GM18502 (cell line): Measurements from ENCODE around the gene WDR41.
"Not testable (repeated sequence)": the region's sequence is repeated elsewhere in the genome, so short reads cannot be mapped to it uniquely, and the experiment has no call there.

Source experiments
- ATAC-seq: cut with Tn5 transposase; IDR thresholded peaks from one replicate; pipeline ENCODE4 v1.9.1; 2021; ENCODE audit warnings: mild to moderate bottlenecking; ENCODE audit not compliant: unreplicated experiment, poor library complexity

Gene WDR41

GRCh38 chr5:77491783-77492652, at the start of gene WDR41:
Gene WDR41, minus strand, starts transcription at chr5:77492316. Its CDS starts 96 bp downstream, at chr5:77492220.
- ATAC-seq: peak; percentile 90

GRCh38 chr5:77531297-77531696, 39.2 kb upstream of the WDR41 start:
- no peak for ATAC-seq

DNA sequence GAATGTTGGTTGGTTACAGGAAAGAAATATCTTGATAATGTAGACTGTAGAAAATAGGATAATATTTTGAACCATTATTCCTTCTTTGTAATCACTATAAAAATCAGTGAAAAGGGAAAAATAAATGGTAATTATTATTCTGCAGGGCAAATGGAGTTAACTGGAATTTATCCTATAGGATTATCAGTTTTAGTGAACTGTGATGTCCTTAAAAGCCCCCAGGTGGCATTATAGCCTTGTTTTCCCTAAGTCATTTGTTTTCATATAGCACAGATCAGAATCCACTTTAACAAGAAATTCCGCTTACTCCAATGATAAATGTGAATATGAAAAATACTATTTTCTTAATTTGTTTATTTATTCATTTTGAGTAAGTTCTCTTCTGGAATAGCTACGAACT, 26.2 kb upstream of the WDR41 start:
- ATAC-seq: no peak

GRCh38 chr5:77514457-77514856, 22.3 kb upstream of the WDR41 start:
- ATAC-seq: no peak

DNA sequence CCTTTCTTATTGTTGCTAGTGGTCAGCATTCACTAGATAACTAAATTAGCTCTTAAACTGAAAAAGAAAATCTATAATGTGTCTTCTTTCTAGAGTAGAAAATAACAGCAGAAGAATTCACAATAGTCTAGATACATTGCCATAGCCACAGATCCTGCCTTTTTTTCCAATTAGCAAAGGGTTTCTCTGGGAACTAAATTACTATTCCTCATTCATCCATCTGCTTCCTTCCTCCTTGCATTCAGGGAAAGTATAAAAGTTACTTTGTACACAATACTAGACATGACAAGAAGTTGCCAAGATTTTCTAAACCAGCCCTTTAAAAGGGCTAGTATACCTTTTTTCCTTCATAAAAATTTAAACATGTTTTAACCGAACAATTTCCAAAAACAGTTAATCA, 21.2 kb upstream of the WDR41 start:
- ATAC-seq: no peak

DNA sequence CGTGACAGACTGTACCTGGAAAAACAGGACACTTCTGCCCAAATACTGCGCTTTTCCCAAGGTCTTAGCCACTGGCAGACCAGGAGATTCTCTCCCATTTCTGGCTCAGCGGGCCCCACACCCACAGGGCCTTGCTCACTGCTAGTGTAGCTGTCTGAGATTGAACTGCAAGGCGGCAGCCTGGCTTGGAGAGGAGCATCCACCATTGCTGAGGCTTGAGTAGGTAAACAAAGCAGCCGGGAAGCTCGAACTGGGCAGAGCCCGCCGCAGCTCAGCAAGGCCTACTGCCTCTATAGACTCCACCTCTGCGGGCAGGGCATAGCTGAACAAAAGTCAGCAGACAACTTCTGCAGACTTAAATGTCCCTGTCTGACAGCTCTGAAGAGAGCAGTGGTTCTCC, 9.0 kb upstream of the WDR41 start:
- not testable (repeated sequence) for ATAC-seq

DNA sequence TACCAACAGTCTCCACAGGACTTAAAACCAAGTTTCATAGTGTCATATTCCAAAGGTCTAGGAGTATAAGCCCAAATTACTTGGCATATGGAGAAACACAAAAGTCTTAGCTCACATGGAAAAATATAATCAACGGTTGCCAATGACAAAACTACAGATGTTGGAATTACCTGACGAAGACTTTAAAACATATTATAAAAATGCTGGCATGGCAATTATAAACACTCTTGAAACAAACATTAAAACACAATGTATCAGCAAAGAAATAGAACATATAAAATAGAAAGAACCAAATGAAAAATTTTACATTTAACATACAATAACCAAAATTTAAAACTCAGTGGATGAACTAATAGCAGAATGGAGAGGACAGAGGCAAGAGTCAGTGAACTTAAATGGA, 7.9 kb upstream of the WDR41 start:
- ATAC-seq: no peak

- ATAC-seq: no peak
Measured at GRCh38 chr5:77499441-77499840, 7.3 kb upstream of the WDR41 start.

GRCh38 chr5:77498952-77499351, 6.8 kb upstream of the WDR41 start:
- ATAC-seq: no peak

DNA sequence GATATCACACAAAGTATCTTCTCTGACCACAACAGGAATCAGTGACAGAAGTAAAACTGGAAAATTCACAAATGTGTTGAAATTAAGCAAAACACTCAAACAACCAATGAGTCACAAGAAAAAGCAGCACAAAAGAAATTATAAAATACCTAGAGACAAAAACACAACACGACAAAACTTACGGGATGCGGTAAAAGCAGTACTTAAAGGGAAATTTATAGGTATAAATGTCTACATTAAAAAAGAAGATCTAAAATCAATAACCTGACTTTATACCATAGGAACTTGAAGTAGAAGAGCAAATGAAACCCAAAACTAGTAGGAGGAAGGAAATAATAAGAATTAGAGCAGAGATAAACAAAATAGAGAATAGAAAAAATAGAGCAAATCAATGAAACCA, 2.8 kb upstream of the WDR41 start:
- no peak for ATAC-seq

DNA sequence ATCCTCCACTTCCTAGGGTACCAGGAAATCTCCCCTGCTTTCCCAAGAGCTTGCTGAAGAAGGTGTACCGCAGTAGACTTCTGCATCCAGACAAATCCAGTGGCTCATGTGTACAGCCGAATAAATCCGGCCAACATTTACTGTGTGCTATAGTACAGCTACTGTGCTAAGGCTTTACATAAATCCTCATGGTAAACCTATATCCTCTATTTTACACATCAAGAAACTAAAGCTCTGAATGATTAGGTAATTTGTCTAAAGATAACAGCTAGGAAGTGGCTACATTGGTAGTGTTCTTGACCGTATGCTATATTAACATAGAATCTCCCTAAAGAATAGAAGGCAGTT, 511 bp upstream of the WDR41 start:
- peak; percentile 13 for ATAC-seq

- not testable (repeated sequence) for ATAC-seq
Measured at GRCh38 chr5:77490741-77491344, 1.3 kb downstream of the WDR41 start.

DNA sequence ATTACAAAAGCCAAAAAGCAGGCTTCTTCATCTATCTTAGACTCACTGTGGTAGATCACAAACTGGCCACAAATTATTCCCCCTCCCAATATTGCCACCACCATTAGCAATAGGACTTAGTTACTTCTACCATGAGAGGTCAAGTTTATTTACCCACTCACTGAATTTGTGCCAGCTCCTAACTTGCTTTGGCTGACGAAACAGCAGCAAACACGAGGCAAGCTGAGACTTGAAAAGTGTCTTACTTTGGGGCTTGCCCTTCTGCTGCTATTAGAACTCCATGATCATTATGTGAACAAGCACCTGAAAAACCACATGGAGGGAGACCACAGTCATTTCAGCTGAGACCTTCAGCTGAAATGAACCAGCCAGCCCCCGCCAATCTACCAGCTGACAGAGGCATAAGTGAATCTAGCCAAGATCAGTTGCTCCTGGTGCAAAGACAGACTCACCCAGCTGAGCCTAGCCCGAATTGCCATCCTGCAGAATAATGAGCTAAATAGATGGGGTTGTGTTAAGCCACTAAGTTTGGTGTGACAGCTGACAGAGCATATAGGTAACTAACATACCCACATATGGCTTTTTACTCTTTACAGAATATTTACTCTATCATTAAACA, 5.7 kb downstream of the WDR41 start:
- no peak for ATAC-seq

DNA sequence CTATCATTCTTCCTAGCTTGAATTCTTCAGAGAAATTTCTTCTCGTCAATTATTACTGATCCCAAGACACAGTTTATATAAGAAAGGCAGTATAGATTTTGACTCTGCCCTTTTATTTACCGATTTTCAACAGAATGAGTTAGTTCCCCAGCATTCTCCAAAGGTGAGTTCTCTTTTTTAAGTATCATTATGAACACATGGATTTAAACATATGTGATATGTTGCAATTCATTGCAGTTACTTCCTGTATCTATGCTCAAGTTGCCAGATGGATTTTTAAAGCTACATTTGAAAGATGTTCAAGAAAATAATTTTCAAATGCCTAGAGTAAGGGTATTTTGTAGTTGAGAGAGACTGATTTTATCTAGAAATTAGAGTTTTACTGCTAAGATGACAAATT, 8.4 kb downstream of the WDR41 start:
- ATAC-seq: no peak

- not testable (repeated sequence) for ATAC-seq
Measured at GRCh38 chr5:77475041-77475440, 17.1 kb downstream of the WDR41 start.

- not testable (repeated sequence) for ATAC-seq
Measured at GRCh38 chr5:77468875-77469274, 23.2 kb downstream of the WDR41 start.

- no peak for ATAC-seq
Measured at GRCh38 chr5:77463905-77464304, 28.2 kb downstream of the WDR41 start.

DNA sequence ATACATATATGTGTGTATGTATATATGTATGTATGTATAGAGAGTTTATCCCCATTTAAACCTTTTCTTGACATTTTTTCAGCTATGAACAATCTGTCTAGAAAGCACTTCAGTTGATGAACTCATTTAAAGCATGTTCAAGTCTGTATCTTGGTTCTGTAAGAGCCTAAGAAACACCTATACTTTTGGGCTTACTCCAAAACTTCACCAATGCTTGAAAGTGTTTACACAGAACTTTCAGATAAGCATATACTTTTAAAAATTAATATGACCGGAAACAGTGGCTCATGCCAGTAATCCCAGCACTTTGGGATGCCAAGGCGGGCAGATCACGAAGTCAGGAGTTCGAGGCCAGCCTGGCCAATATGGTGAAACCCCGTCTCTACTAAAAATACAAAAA, 30.8 kb downstream of the WDR41 start:
- ATAC-seq: no peak

DNA sequence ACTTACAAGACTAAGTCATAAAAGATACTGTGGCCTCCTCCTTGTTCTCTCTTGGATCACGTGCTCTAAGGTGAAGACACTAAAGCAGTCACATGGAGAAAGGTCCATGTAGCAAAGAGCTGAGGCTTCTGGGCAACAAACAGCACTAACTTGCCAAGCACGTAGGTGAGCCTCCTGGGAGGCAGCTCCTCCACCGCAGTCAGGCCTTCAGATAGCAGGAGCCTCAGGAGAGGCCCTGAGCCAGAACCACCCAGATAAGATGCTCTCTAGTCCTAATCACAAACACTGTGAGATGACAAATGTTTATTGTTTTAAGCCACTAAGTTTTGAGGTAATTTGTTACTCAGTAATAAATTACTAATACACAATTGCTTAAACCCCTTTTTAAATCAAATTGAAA, 38.0 kb downstream of the WDR41 start:
- no peak for ATAC-seq

GRCh38 chr5:77452351-77452750, 39.8 kb downstream of the WDR41 start:
- no peak for ATAC-seq

- no peak for ATAC-seq
Measured at GRCh38 chr5:77449981-77450380, 42.1 kb downstream of the WDR41 start.

- ATAC-seq: no peak
Measured at GRCh38 chr5:77449277-77449676, 42.8 kb downstream of the WDR41 start.
